ENCODE data around the gene NRARP. TPM values are rescaled to one million over a fixed set of nuclear protein-coding genes. Genes with fewer than 3 reads are reported as not detected.
A peak's percentile ranks its signal among the peaks of the same experiment; 100 is the strongest.

Gene NRARP
- total and polyA plus RNA-seq, 2 of the 13 experiments (the other 11 are each of a cell fraction or from before 2014, with no cell fraction given) = 0.22 to 0.46 TPM

GRCh38 chr9:137254624-137255447 is 47.2 kb downstream of the NRARP start, which contains the start of gene NELFB (continued):
- no peak for TF ChIP-seq AHDC1 (CRISPR knock-in tag; IDR thresholded peaks at IDR 0.05; ENCODE audit: borderline replicate concordance)
- TF ChIP-seq PRPF4 (IDR thresholded peaks at IDR 0.05; ENCODE audit: low read depth, low read length, poor library complexity, severe bottlenecking) = no peak
- TF ChIP-seq RARG (CRISPR knock-in tag; IDR thresholded peaks at IDR 0.05; ENCODE audit: low read depth) = no peak
- no peak for TF ChIP-seq U2AF1 (optimal IDR thresholded peaks at IDR 0.05; ENCODE audit: low read depth, low read length)
- TF ChIP-seq ZNF790 (CRISPR knock-in tag; IDR thresholded peaks at IDR 0.05; ENCODE audit: borderline replicate concordance) = no peak
- no peak for TF ChIP-seq STAT5B (CRISPR knock-in tag; IDR thresholded peaks at IDR 0.05)
- TF ChIP-seq ZNF431 (CRISPR knock-in tag; IDR thresholded peaks at IDR 0.05; ENCODE audit: borderline replicate concordance, low read depth) = no peak
- TF ChIP-seq ZNF343 (CRISPR knock-in tag; IDR thresholded peaks at IDR 0.05) = no peak
- TF ChIP-seq MYPOP (CRISPR knock-in tag; IDR thresholded peaks at IDR 0.05) = 0 out of 2 replicates have a peak, but pooled peaks have one; percentile 58
- no peak; the same call in 1 of the 2 replicates for TF ChIP-seq ATF2 (CRISPR knock-in tag; IDR thresholded peaks at IDR 0.05)
- no peak for TF ChIP-seq LCORL (IDR thresholded peaks at IDR 0.05)
- TF ChIP-seq LCORL (CRISPR knock-in tag; IDR thresholded peaks at IDR 0.05) = no peak
- 0 out of 2 replicates have a peak, but pooled peaks have one; percentile 47 for TF ChIP-seq ZNF768 (CRISPR knock-in tag; IDR thresholded peaks at IDR 0.05)
- peak; percentile 94 for TF ChIP-seq ZNF574 (CRISPR knock-in tag; IDR thresholded peaks at IDR 0.05)
- no peak for TF ChIP-seq ZBTB34 (CRISPR knock-in tag; IDR thresholded peaks at IDR 0.05)
